Natural killer cell (primary cell): Measurements from ENCODE around the gene TTC28. TPM values are rescaled to one million over a fixed set of nuclear protein-coding genes. Genes with fewer than 3 reads are reported as not detected.

Experiments used
- ATAC-seq, 3 donors: fragments of 150-1000 bp in 2 of 3; fragments of 200-7000 bp in 1 of 3; cut with Tn5 transposase; 1 replicate in 1 of 3; 2 replicates in 2 of 3; pipeline ENCODE4 v1.10.0; 2021; ENCODE audit warnings: mild to moderate bottlenecking in 2 of 3, moderate library complexity in 2 of 3
- DNase-seq, 2 donors: peaks; one replicate each; pipeline versions ENCODE4 v3.0.0 to v3.0.0-alpha.2; 2013 to 2021; ENCODE audit warnings: mixed read lengths in 1 of 2
- H3K27ac ChIP-seq: one replicate; pipeline ENCODE4 v1.5.1; 2013; ENCODE audit warnings: mild to moderate bottlenecking, low read length
- H3K27me3 ChIP-seq: one replicate; pipeline ENCODE4 v1.6.1; 2013; ENCODE audit warnings: low read length; ENCODE audit not compliant: control insufficient read depth, insufficient read depth
- H3K36me3 ChIP-seq: one replicate; pipeline ENCODE4 v1.6.1; 2013; ENCODE audit warnings: low read length; ENCODE audit not compliant: control insufficient read depth, insufficient read depth
- H3K4me1 ChIP-seq: one replicate; pipeline ENCODE4 v1.6.1; 2013; ENCODE audit warnings: low read length; ENCODE audit not compliant: control insufficient read depth, insufficient read depth
- H3K4me3 ChIP-seq: one replicate; pipeline ENCODE4 v1.5.1; 2013; ENCODE audit warnings: low read length
- H3K9me3 ChIP-seq: one replicate; pipeline ENCODE4 v1.6.1; 2013; ENCODE audit warnings: low read length; ENCODE audit not compliant: control insufficient read depth, insufficient read depth
- H3K27ac Mint-ChIP-seq, 2 donors: one replicate each; pipeline ENCODE4 v1.8.0; 2022; ENCODE audit warnings: mild to moderate bottlenecking in 2 of 2, mixed read lengths in 2 of 2, moderate library complexity in 1 of 2
- H3K27me3 Mint-ChIP-seq, 2 donors: one replicate each; pipeline ENCODE4 v1.8.0; 2022; ENCODE audit warnings: low read depth in 2 of 2, mixed read lengths in 2 of 2
- H3K36me3 Mint-ChIP-seq: one replicate; pipeline ENCODE4 v1.8.0; 2022; ENCODE audit warnings: mixed read lengths
- H3K4me1 Mint-ChIP-seq, 2 donors: one replicate each; pipeline ENCODE4 v1.8.0; 2022; ENCODE audit warnings: mixed read lengths in 2 of 2
- H3K4me3 Mint-ChIP-seq: one replicate; pipeline ENCODE4 v1.8.0; 2022; ENCODE audit warnings: mild to moderate bottlenecking, moderate library complexity, mixed read lengths
- H3K9me3 Mint-ChIP-seq, 2 donors: one replicate each; pipeline ENCODE4 v1.8.0; 2022; ENCODE audit warnings: mixed read lengths in 2 of 2
- CTCF ChIP-seq: fragments of 200-600 bp; IDR thresholded peaks from one replicate; pipeline ENCODE4 v1.8.0; 2022; ENCODE audit warnings: antibody characterized with exemption
- WGBS: methylation state at CpG from one replicate; pipeline ENCODE4 v1.1.7; 2013; ENCODE audit warnings: missing lambda C conversion rate; ENCODE audit not compliant: insufficient coverage; 5-methylcytosine and 5-hydroxymethylcytosine counted together
- intact Hi-C: fragments of 100-400 bp; cut with micrococcal nuclease; formaldehyde crosslinking; loops from one replicate; pipeline ENCODE4 v1.14.2; 2022
- total RNA-seq, 4 donors: library from RNA; stranded (reverse); fragments of 120-200 nt in 1 of 4; gene quantifications; one replicate each; pipeline versions ENCODE4 v1.2.3 to v1.2.4, GENCODE V29; 2013 to 2022

TTC28 gene
- total RNA-seq, 3 donors from 2014 or later (not counting 1 experiment from before 2014, with no cell fraction given) = 4.1 to 10.0 (median 8.6) TPM

- Mint-ChIP-seq H3K27me3 (peaks cover 25 to 56% of the 10 kb centered on the region in 2 donors), H3K9me3 (no peaks in the 10 kb centered on the region)
Observed at GRCh38 chr22:28647216-28647615, 32.4 kb downstream of the TTC28 start.

GRCh38 chr22:28639321-28639720 lies 40.3 kb downstream of the TTC28 start:
- no peak for DNase-seq
- H3K9me3 ChIP-seq = no peaks in the 10 kb centered on the region
- no peak overlapping the region for H3K4me3 ChIP-seq
- no peaks in the 10 kb centered on the region for H3K4me1 ChIP-seq
- Mint-ChIP-seq H3K27me3 (peaks cover 23 to 25% of the 10 kb centered on the region in 2 donors), H3K4me1 (no peaks in the 10 kb centered on the region), H3K4me3 (no peak overlapping the region), H3K27ac (no peak overlapping the region), H3K9me3 (no peaks in the 10 kb centered on the region), H3K36me3 (no peaks in the 10 kb centered on the region)
- H3K36me3 ChIP-seq = no peaks in the 10 kb centered on the region
- no peak for ATAC-seq
- no peak for TF ChIP-seq CTCF
- intact Hi-C loops = no loop called here
- no peak overlapping the region for H3K27ac ChIP-seq
- H3K27me3 ChIP-seq = peaks cover 8% of the 10 kb centered on the region
- 86% methylated on average over 1 of the region's 2 CpGs for WGBS

More at GRCh38 chr22:28647216-28647615, 32.4 kb downstream of the TTC28 start:
- peaks cover 10% of the 10 kb centered on the region for H3K27me3 ChIP-seq
- Mint-ChIP-seq H3K4me3 (no peak overlapping the region), H3K27ac (no peak overlapping the region), H3K4me1 (no peaks in the 10 kb centered on the region), H3K36me3 (no peaks in the 10 kb centered on the region)
- intact Hi-C loops = no loop called here
- no peaks in the 10 kb centered on the region for H3K9me3 ChIP-seq
- no peak for DNase-seq
- no peaks in the 10 kb centered on the region for H3K4me1 ChIP-seq
- H3K27ac ChIP-seq = no peak overlapping the region
- no peaks in the 10 kb centered on the region for H3K36me3 ChIP-seq
- no peak for ATAC-seq
- no peak overlapping the region for H3K4me3 ChIP-seq
- TF ChIP-seq CTCF = no peak
- WGBS = 92% methylated on average over 3 of the region's 3 CpGs

GRCh38 chr22:28637225-28637624 lies 42.4 kb downstream of the TTC28 start:
- Mint-ChIP-seq H3K36me3 (no peaks in the 10 kb centered on the region), H3K27me3 (peaks cover 20 to 25% of the 10 kb centered on the region in 2 donors), H3K9me3 (no peaks in the 10 kb centered on the region), H3K4me1 (no peaks in the 10 kb centered on the region), H3K27ac (no peak overlapping the region), H3K4me3 (no peak overlapping the region)
- no peaks in the 10 kb centered on the region for H3K9me3 ChIP-seq
- H3K27me3 ChIP-seq = peaks cover 8% of the 10 kb centered on the region
- H3K4me3 ChIP-seq = no peak overlapping the region
- no peaks in the 10 kb centered on the region for H3K4me1 ChIP-seq
- TF ChIP-seq CTCF = no peak
- 94% methylated on average over 7 of the region's 8 CpGs for WGBS
- H3K36me3 ChIP-seq = no peaks in the 10 kb centered on the region
- H3K27ac ChIP-seq = no peak overlapping the region
- DNase-seq (no peak), ATAC-seq (no peak)
- intact Hi-C loops = no loop called here

GRCh38 chr22:28630177-28630574 lies 49.5 kb downstream of the TTC28 start:
- no peak for TF ChIP-seq CTCF
- ATAC-seq = no peak
- peaks cover 5 to 39% of the 10 kb centered on the region in 2 donors for H3K27me3 Mint-ChIP-seq

More at GRCh38 chr22:28630177-28630574, 49.5 kb downstream of the TTC28 start:
- H3K4me1 ChIP-seq = no peaks in the 10 kb centered on the region
- H3K9me3 Mint-ChIP-seq = no peaks in the 10 kb centered on the region
- no peaks in the 10 kb centered on the region for H3K4me1 Mint-ChIP-seq
- 100% methylated on average over 1 of the region's 1 CpG for WGBS
- no peak for DNase-seq
- H3K27me3 ChIP-seq = no peaks in the 10 kb centered on the region
- no peak overlapping the region for H3K4me3 ChIP-seq
- no peaks in the 10 kb centered on the region for H3K36me3 ChIP-seq
- no peaks in the 10 kb centered on the region for H3K36me3 Mint-ChIP-seq
- no peaks in the 10 kb centered on the region for H3K9me3 ChIP-seq
- H3K4me3 Mint-ChIP-seq = no peak overlapping the region
- intact Hi-C loops = no loop called here
- no peak overlapping the region for H3K27ac ChIP-seq
- H3K27ac Mint-ChIP-seq = no peak overlapping the region
